Testis (tissue), 3 donors: ENCODE measurements around the gene SACM1L. TPM values are rescaled to one million over a fixed set of nuclear protein-coding genes. Genes with fewer than 3 reads are reported as not detected.

ENCODE experiments used
- DNase-seq: peaks from one replicate; pipeline ENCODE4 v3.0.0-alpha.2; 2019
- H3K27ac ChIP-seq, 2 donors: fragments of 200-600 bp; sonication (generic); one replicate each; pipeline ENCODE4 v1.5.1; 2019
- H3K27me3 ChIP-seq: fragments of 200-600 bp; sonication (generic); one replicate; pipeline ENCODE4 v1.5.1; 2019
- H3K36me3 ChIP-seq: fragments of 200-600 bp; sonication (generic); one replicate; pipeline ENCODE4 v1.5.1; 2017; ENCODE audit warnings: low read depth; ENCODE audit errors: missing control alignments
- H3K4me1 ChIP-seq: fragments of 200-600 bp; sonication (generic); one replicate; pipeline ENCODE4 v1.5.1; 2019
- H3K4me3 ChIP-seq, 2 donors: fragments of 200-600 bp; sonication (generic); one replicate each; pipeline ENCODE4 v1.5.1; 2017 to 2019
- H3K9me3 ChIP-seq: fragments of 200-600 bp; sonication (generic); one replicate; pipeline ENCODE4 v1.5.1; 2017
- CTCF ChIP-seq, 3 experiments: fragments of 450-650 bp in 2 of 3; fragments of 200-600 bp in 1 of 3; sonication (generic) in 1 of 3; IDR thresholded peaks; one replicate each; pipeline ENCODE4 v1.5.1; 2016 to 2019; ENCODE audit warnings: antibody characterized with exemption in 3 of 3, mild to moderate bottlenecking in 2 of 3, moderate library complexity in 1 of 3
- POLR2A ChIP-seq: fragments of 450-650 bp; IDR thresholded peaks from one replicate; pipeline ENCODE4 v1.6.1; 2017; ENCODE audit warnings: antibody characterized with exemption, mild to moderate bottlenecking, moderate library complexity
- WGBS, 2 donors: methylation state at CpG; one replicate each; pipeline ENCODE4 v1.1.5; 2018; 5-methylcytosine and 5-hydroxymethylcytosine counted together
- intact Hi-C: fragments of 100-400 bp; cut with DNase I; formaldehyde crosslinking; loops from one replicate; pipeline ENCODE4 v1.15.1; 2023; ENCODE audit warnings: low total_unique reads
- polyA plus RNA-seq: library from polyadenylated mRNA; stranded (reverse); fragments of 350-450 nt; fragmentation: Illumina TruSeq; extraction: RNeasy Lipid Tissue Mini Kit (QIAGEN cat#74804); gene quantifications from one replicate; pipeline ENCODE4 v1.2.3, GENCODE V29; 2014; ENCODE audit warnings: low read depth, low replicate concordance; ENCODE audit not compliant: insufficient read depth
- total RNA-seq, 2 donors: library from RNA; depleted of rRNA; stranded (reverse); fragments of >200 nt; gene quantifications; one replicate each; pipeline ENCODE4 v1.2.3, GENCODE V29; 2016

Gene SACM1L
- total and polyA plus RNA-seq, 3 donors from 2014 or later = 25.9 to 60.1 (median 48.3) TPM

- Histone ChIP-seq H3K4me1 (no peaks in the 10 kb centered on the region), H3K27me3 (no peaks in the 10 kb centered on the region), H3K4me3 (no peak overlapping the region), H3K36me3 (no peaks in the 10 kb centered on the region), H3K27ac (no peak overlapping the region), H3K9me3 (no peaks in the 10 kb centered on the region)
- DNase-seq = no peak
- TF ChIP-seq POLR2A (no peak), CTCF (IDR thresholded peaks at IDR 0.05) (no peak)
- WGBS, 2 donors = 88 to 94% methylated on average over 3 of the region's 3 CpGs
- intact Hi-C loops = no loop called here
Measured at GRCh38 chr3:45724911-45725310, 35.7 kb downstream of the SACM1L start.

GRCh38 chr3:45729614-45730013 is 40.4 kb downstream of the SACM1L start:
- Histone ChIP-seq H3K9me3 (no peaks in the 10 kb centered on the region), H3K27me3 (no peaks in the 10 kb centered on the region), H3K4me1 (no peaks in the 10 kb centered on the region), H3K36me3 (no peaks in the 10 kb centered on the region), H3K27ac (no peak overlapping the region), H3K4me3 (no peak overlapping the region)
- WGBS, 2 donors = 89 to 98% methylated on average over 2 of the region's 2 CpGs
- intact Hi-C loops = no loop called here
- no peak for TF ChIP-seq POLR2A
- no peak for TF ChIP-seq CTCF (IDR thresholded peaks at IDR 0.05)
- DNase-seq = no peak

- no peak for DNase-seq
- intact Hi-C loops = no loop called here
- no peaks in the 10 kb centered on the region for H3K36me3 ChIP-seq
Measured at GRCh38 chr3:45730409-45731154, 41.4 kb downstream of the SACM1L start.

GRCh38 chr3:45736707-45737106 is 47.5 kb downstream of the SACM1L start:
- TF ChIP-seq POLR2A (no peak), CTCF (IDR thresholded peaks at IDR 0.05) (no peak)
- Histone ChIP-seq H3K27me3 (no peaks in the 10 kb centered on the region), H3K36me3 (no peaks in the 10 kb centered on the region), H3K4me1 (no peaks in the 10 kb centered on the region), H3K27ac (no peak overlapping the region), H3K9me3 (no peaks in the 10 kb centered on the region), H3K4me3 (no peak overlapping the region)
- intact Hi-C loops = no loop called here
- no peak for DNase-seq

More at GRCh38 chr3:45730409-45731154, 41.4 kb downstream of the SACM1L start:
- TF ChIP-seq CTCF (IDR thresholded peaks at IDR 0.05) (no peak), POLR2A (no peak)
- WGBS, 2 donors = 87 to 94% methylated on average over 4 of the region's 4 CpGs
- H3K27me3 ChIP-seq = no peaks in the 10 kb centered on the region
- no peak overlapping the region for H3K27ac ChIP-seq
- no peaks in the 10 kb centered on the region for H3K9me3 ChIP-seq
- H3K4me3 ChIP-seq = no peak overlapping the region
- H3K4me1 ChIP-seq = no peaks in the 10 kb centered on the region

GRCh38 chr3:45737234-45737633 is 48.0 kb downstream of the SACM1L start:
- no peak for DNase-seq
- Histone ChIP-seq H3K27me3 (no peaks in the 10 kb centered on the region), H3K36me3 (no peaks in the 10 kb centered on the region), H3K9me3 (no peaks in the 10 kb centered on the region), H3K4me1 (no peaks in the 10 kb centered on the region), H3K27ac (no peak overlapping the region), H3K4me3 (no peak overlapping the region)
- intact Hi-C loops = no loop called here
- WGBS, 2 donors = 80 to 90% methylated on average over 2 of the region's 2 CpGs
- TF ChIP-seq CTCF (IDR thresholded peaks at IDR 0.05) (no peak), POLR2A (no peak)
